Parathyroid adenoma (tissue), 2 donors: Measurements from ENCODE around the gene TSPAN13.
"Not testable (repeated sequence)": the region's sequence is repeated elsewhere in the genome, so short reads cannot be mapped to it uniquely, and the experiment has no call there.

Experiments used
- H2AFZ ChIP-seq: fragments of 300-600 bp; sonication (generic); one replicate; pipeline ENCODE4 v1.7.0; 2017; ENCODE audit warnings: antibody characterized with exemption, mild to moderate bottlenecking
- H3K27ac ChIP-seq: fragments of 300-600 bp; sonication (generic); one replicate; pipeline ENCODE4 v1.7.0; 2017
- H3K27me3 ChIP-seq: fragments of 300-600 bp; sonication (generic); one replicate; pipeline ENCODE4 v1.7.0; 2017; ENCODE audit warnings: low read length; ENCODE audit not compliant: control insufficient read depth, insufficient read depth
- H3K36me3 ChIP-seq: fragments of 300-600 bp; sonication (generic); one replicate; pipeline ENCODE4 v1.7.0; 2017; ENCODE audit warnings: low read length; ENCODE audit not compliant: control insufficient read depth, insufficient read depth
- H3K4me1 ChIP-seq: fragments of 300-600 bp; sonication (generic); one replicate; pipeline ENCODE4 v1.7.0; 2017; ENCODE audit warnings: control low read depth
- H3K4me2 ChIP-seq: fragments of 300-600 bp; sonication (generic); one replicate; pipeline ENCODE4 v1.7.0; 2017; ENCODE audit warnings: low read length
- H3K4me3 ChIP-seq: fragments of 300-600 bp; sonication (generic); one replicate; pipeline ENCODE4 v1.7.0; 2017; ENCODE audit warnings: low read depth, low read length
- H3K79me2 ChIP-seq: fragments of 300-600 bp; sonication (generic); one replicate; pipeline ENCODE4 v1.7.0; 2017; ENCODE audit warnings: control low read depth
- H3K9ac ChIP-seq: fragments of 300-600 bp; sonication (generic); one replicate; pipeline ENCODE4 v1.7.0; 2017; ENCODE audit warnings: mild to moderate bottlenecking
- H3K9me3 ChIP-seq: fragments of 300-600 bp; sonication (generic); one replicate; pipeline ENCODE4 v1.7.0; 2017; ENCODE audit warnings: low read length; ENCODE audit not compliant: control insufficient read depth
- TF ChIP-seq, protein P1 (sequence below): fragments of 300-600 bp; sonication (generic); IDR thresholded peaks from one replicate; pipeline ENCODE4 v1.7.0; 2017; ENCODE audit warnings: antibody characterized with exemption, mild to moderate bottlenecking
- donor health status: primary hyperparathyroidism.

Gene TSPAN13

DNA sequence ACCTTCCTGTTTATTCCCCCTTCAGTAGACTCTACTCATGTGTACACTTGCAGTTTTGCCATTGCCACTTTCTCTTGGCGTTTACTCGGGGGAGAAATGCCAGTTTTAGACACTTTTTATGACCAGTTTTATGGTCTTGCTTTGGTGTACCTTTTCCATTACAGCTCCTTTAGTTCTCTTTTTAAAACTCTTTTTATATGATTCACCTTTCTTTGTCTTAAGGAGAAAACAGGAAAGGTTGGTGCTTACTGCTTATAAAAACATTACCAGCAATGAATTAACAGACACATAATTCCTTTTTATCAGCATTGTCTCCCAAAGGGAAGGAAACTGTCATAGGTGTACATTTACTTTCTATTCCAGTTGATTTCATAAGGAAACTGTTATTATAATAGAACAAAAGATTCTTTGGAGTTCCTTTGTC is 11.9 kb downstream of the TSPAN13 start:
- Histone ChIP-seq H3K27me3 (no peaks in the 10 kb centered on the region), H3K27ac (no peak overlapping the region), H3K9me3 (no peaks in the 10 kb centered on the region), H3K9ac (no peak overlapping the region), H3K4me2 (no peak overlapping the region), H3K4me3 (no peak overlapping the region), H3K36me3 (no peaks in the 10 kb centered on the region), H2AFZ (no peak overlapping the region), H3K4me1 (no peaks in the 10 kb centered on the region), H3K79me2 (peaks cover 12% of the 10 kb centered on the region)
- TF ChIP-seq, protein P1, sequence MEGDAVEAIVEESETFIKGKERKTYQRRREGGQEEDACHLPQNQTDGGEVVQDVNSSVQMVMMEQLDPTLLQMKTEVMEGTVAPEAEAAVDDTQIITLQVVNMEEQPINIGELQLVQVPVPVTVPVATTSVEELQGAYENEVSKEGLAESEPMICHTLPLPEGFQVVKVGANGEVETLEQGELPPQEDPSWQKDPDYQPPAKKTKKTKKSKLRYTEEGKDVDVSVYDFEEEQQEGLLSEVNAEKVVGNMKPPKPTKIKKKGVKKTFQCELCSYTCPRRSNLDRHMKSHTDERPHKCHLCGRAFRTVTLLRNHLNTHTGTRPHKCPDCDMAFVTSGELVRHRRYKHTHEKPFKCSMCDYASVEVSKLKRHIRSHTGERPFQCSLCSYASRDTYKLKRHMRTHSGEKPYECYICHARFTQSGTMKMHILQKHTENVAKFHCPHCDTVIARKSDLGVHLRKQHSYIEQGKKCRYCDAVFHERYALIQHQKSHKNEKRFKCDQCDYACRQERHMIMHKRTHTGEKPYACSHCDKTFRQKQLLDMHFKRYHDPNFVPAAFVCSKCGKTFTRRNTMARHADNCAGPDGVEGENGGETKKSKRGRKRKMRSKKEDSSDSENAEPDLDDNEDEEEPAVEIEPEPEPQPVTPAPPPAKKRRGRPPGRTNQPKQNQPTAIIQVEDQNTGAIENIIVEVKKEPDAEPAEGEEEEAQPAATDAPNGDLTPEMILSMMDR: no peak

- H3K4me1 ChIP-seq, H3K79me2 ChIP-seq, H3K27me3 ChIP-seq, H2AFZ ChIP-seq, H3K9me3 ChIP-seq, H3K4me2 ChIP-seq, H3K36me3 ChIP-seq, H3K27ac ChIP-seq, H3K9ac ChIP-seq, H3K4me3 ChIP-seq: not testable (repeated sequence)
Measured at GRCh38 chr7:16769994-16770393, 16.4 kb downstream of the TSPAN13 start.

DNA sequence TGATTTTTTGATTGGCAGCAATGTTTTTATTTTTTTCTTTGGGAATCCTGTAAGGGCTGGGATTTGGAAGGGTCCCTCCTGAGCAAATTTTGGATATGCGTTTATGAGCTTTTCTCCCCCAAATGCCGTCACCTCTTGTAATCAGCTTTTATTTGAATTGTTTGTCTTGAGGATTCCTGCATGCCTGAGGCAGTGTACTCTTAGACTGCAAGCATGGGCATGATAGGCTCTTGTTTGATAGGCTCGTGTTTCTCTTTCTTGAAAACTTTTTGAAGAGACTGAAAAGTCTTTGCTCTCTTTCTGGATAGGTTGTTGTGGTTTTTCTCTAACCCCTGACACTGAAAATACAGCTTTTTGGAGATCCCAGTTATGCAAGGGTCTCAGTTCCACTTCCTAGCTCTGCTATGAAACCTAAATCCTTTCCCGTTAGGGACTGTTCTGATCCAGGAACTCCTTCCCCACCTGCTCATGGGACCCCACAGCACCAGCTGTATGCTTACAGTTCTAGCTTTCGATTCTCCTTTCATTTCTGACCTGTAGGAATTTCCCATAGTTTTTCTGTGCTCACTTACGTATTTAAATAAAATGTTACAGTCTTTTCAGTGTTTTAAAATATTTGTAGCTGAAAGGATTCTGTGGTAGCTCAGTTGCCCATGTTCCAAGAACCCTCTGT is 17.2 kb downstream of the TSPAN13 start:
- Histone ChIP-seq H3K9me3 (no peaks in the 10 kb centered on the region), H3K4me1 (no peaks in the 10 kb centered on the region), H3K4me3 (no peak overlapping the region), H3K27me3 (no peaks in the 10 kb centered on the region), H3K9ac (no peak overlapping the region), H3K79me2 (peaks cover 4% of the 10 kb centered on the region), H2AFZ (no peak overlapping the region), H3K27ac (no peak overlapping the region), H3K36me3 (no peaks in the 10 kb centered on the region), H3K4me2 (no peak overlapping the region)
- TF ChIP-seq, protein P1: no peak

DNA sequence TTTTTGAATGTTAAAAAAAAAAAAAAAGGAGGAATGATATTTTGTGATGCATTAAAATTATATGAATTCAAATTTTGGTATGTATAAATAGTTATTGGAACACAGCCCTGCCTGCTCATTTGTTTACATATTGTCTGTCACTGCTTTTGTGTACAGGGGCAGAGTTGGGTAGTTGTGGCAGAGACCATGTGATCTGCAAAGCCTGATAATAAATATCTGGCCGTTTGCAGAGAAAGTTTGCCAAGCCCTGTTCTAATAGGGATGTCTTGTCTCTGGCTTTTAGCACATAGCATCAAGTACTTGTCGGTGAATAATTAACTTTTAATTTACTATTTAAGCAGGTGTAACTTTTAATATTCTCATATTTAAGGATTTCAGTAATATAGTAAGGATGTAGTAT is 19.8 kb downstream of the TSPAN13 start:
- Histone ChIP-seq H3K4me1 (no peaks in the 10 kb centered on the region), H3K4me2 (no peak overlapping the region), H3K9me3 (no peaks in the 10 kb centered on the region), H3K9ac (no peak overlapping the region), H2AFZ (no peak overlapping the region), H3K36me3 (no peaks in the 10 kb centered on the region), H3K79me2 (no peaks in the 10 kb centered on the region), H3K27me3 (no peaks in the 10 kb centered on the region), H3K27ac (no peak overlapping the region), H3K4me3 (no peak overlapping the region)
- TF ChIP-seq, protein P1: no peak

GRCh38 chr7:16773884-16774283 is 20.3 kb downstream of the TSPAN13 start:
- Histone ChIP-seq H3K27ac (no peak overlapping the region), H3K9ac (no peak overlapping the region), H3K4me3 (no peak overlapping the region), H2AFZ (no peak overlapping the region), H3K79me2 (no peaks in the 10 kb centered on the region), H3K27me3 (no peaks in the 10 kb centered on the region), H3K4me1 (no peaks in the 10 kb centered on the region), H3K4me2 (no peak overlapping the region), H3K9me3 (no peaks in the 10 kb centered on the region), H3K36me3 (no peaks in the 10 kb centered on the region)
- TF ChIP-seq, protein P1: no peak
